IPS DF 6.9 (cell line): Measurements from ENCODE around the gene HEATR5A.

Experiments used
- DNase-seq: peaks from one replicate; pipeline ENCODE4 v3.0.0-alpha.2; 2013; ENCODE audit warnings: low read depth, low spot score
- H3K27ac ChIP-seq: one replicate; pipeline ENCODE4 v1.5.1; 2013; ENCODE audit warnings: low read length, control low read depth
- H3K27me3 ChIP-seq: 2 replicates; pipeline ENCODE4 v1.6.1; 2013; ENCODE audit warnings: mild to moderate bottlenecking, low read length; ENCODE audit not compliant: control insufficient read depth, insufficient read depth
- H3K36me3 ChIP-seq: 2 replicates; pipeline ENCODE4 v1.6.1; 2013; ENCODE audit warnings: low read length; ENCODE audit not compliant: control insufficient read depth, insufficient read depth
- H3K4me1 ChIP-seq: 2 replicates; pipeline ENCODE4 v1.6.1; 2013; ENCODE audit warnings: low read length; ENCODE audit not compliant: control insufficient read depth, insufficient read depth
- H3K4me3 ChIP-seq: 2 replicates; pipeline ENCODE4 v1.5.1; 2013; ENCODE audit warnings: mild to moderate bottlenecking, low read length
- H3K9me3 ChIP-seq: 2 replicates; pipeline ENCODE4 v1.6.1; 2013; ENCODE audit warnings: low read length, inconsistent platforms; ENCODE audit not compliant: control insufficient read depth, insufficient read depth
- WGBS: extraction: QIAGEN DNeasy Blood & Tissue Kit; methylation state at CpG from one replicate; pipeline ENCODE4 v1.1.7; 2013; ENCODE audit warnings: mixed read lengths, missing lambda C conversion rate; ENCODE audit not compliant: insufficient read length, insufficient coverage; 5-methylcytosine and 5-hydroxymethylcytosine counted together

The HEATR5A gene

GRCh38 chr14:31426663-31427062 lies 6.3 kb upstream of the HEATR5A start:
- H3K9me3 ChIP-seq: no peaks in the 10 kb centered on the region
- H3K27ac ChIP-seq: no peak overlapping the region
- no CpG with 5 or more reads among the region's 2 CpGs for WGBS
- no peak for DNase-seq
- H3K36me3 ChIP-seq: no peaks in the 10 kb centered on the region
- H3K27me3 ChIP-seq: no peaks in the 10 kb centered on the region
- no peak overlapping the region for H3K4me3 ChIP-seq
- 0 out of 2 replicates have a peak, but pooled peaks cover 2% of the 10 kb centered on the region for H3K4me1 ChIP-seq

GRCh38 chr14:31425905-31426304 lies 5.6 kb upstream of the HEATR5A start:
- Histone ChIP-seq H3K4me1 (0 out of 2 replicates have a peak, but pooled peaks cover 2% of the 10 kb centered on the region), H3K27me3 (no peaks in the 10 kb centered on the region), H3K9me3 (no peaks in the 10 kb centered on the region), H3K36me3 (no peaks in the 10 kb centered on the region), H3K27ac (no peak overlapping the region), H3K4me3 (no peak overlapping the region)
- DNase-seq: no peak

GRCh38 chr14:31421200-31421599 lies 850 bp upstream of the HEATR5A start:
- 100% methylated on average over 2 of the region's 5 CpGs for WGBS
- Histone ChIP-seq H3K4me3 (no peak overlapping the region), H3K4me1 (no peaks in the 10 kb centered on the region), H3K27ac (no peak overlapping the region), H3K36me3 (no peaks in the 10 kb centered on the region), H3K9me3 (no peaks in the 10 kb centered on the region), H3K27me3 (no peaks in the 10 kb centered on the region)
- no peak for DNase-seq

- DNase-seq: peak; percentile 4
- H3K9me3 ChIP-seq: no peaks in the 10 kb centered on the region
- H3K36me3 ChIP-seq: no peaks in the 10 kb centered on the region
- peak overlapping the region; percentile 60 for H3K4me3 ChIP-seq
- H3K27me3 ChIP-seq: no peaks in the 10 kb centered on the region
- no peak overlapping the region for H3K27ac ChIP-seq
- no CpG with 5 or more reads among the region's 33 CpGs for WGBS
- H3K4me1 ChIP-seq: no peaks in the 10 kb centered on the region
Observed at GRCh38 chr14:31419967-31420318, 407 bp downstream of the HEATR5A start.

- H3K4me3 ChIP-seq: peak overlapping the region; percentile 60
- WGBS: no CpG with 5 or more reads among the region's 9 CpGs
- H3K27me3 ChIP-seq: no peaks in the 10 kb centered on the region
- DNase-seq: no peak
- H3K9me3 ChIP-seq: no peaks in the 10 kb centered on the region
- no peak overlapping the region for H3K27ac ChIP-seq
- no peaks in the 10 kb centered on the region for H3K36me3 ChIP-seq
- H3K4me1 ChIP-seq: no peaks in the 10 kb centered on the region
Observed at GRCh38 chr14:31419179-31419966, 977 bp downstream of the HEATR5A start.

- no peak for DNase-seq
- Histone ChIP-seq H3K4me3 (no peak overlapping the region), H3K4me1 (no peaks in the 10 kb centered on the region), H3K36me3 (no peaks in the 10 kb centered on the region), H3K27me3 (no peaks in the 10 kb centered on the region), H3K9me3 (no peaks in the 10 kb centered on the region), H3K27ac (no peak overlapping the region)
- no CpG with 5 or more reads among the region's 1 CpG for WGBS
Observed at GRCh38 chr14:31418440-31418839, 1.9 kb downstream of the HEATR5A start.

- Histone ChIP-seq H3K27me3 (no peaks in the 10 kb centered on the region), H3K4me1 (no peaks in the 10 kb centered on the region), H3K27ac (no peak overlapping the region), H3K36me3 (no peaks in the 10 kb centered on the region), H3K4me3 (no peak overlapping the region), H3K9me3 (no peaks in the 10 kb centered on the region)
- DNase-seq: no peak
- no CpG with 5 or more reads among the region's 1 CpG for WGBS
Observed at GRCh38 chr14:31414190-31414833, 6.0 kb downstream of the HEATR5A start.

GRCh38 chr14:31411218-31411727 lies 9.1 kb downstream of the HEATR5A start:
- Histone ChIP-seq H3K9me3 (no peaks in the 10 kb centered on the region), H3K27me3 (no peaks in the 10 kb centered on the region), H3K4me1 (no peaks in the 10 kb centered on the region), H3K4me3 (no peak overlapping the region), H3K27ac (no peak overlapping the region), H3K36me3 (no peaks in the 10 kb centered on the region)
- no peak for DNase-seq
- no CpG with 5 or more reads among the region's 2 CpGs for WGBS

- Histone ChIP-seq H3K4me1 (no peaks in the 10 kb centered on the region), H3K27ac (no peak overlapping the region), H3K9me3 (no peaks in the 10 kb centered on the region), H3K4me3 (no peak overlapping the region), H3K27me3 (no peaks in the 10 kb centered on the region), H3K36me3 (no peaks in the 10 kb centered on the region)
- no peak for DNase-seq
- no CpG with 5 or more reads among the region's 3 CpGs for WGBS
Observed at GRCh38 chr14:31410048-31410650, 10.2 kb downstream of the HEATR5A start.

GRCh38 chr14:31408421-31408820 lies 11.9 kb downstream of the HEATR5A start:
- DNase-seq: no peak
- no peaks in the 10 kb centered on the region for H3K4me1 ChIP-seq
- WGBS: no CpG with 5 or more reads among the region's 1 CpG
- H3K27me3 ChIP-seq: no peaks in the 10 kb centered on the region
- H3K9me3 ChIP-seq: no peaks in the 10 kb centered on the region
- H3K36me3 ChIP-seq: no peaks in the 10 kb centered on the region
- H3K27ac ChIP-seq: no peak overlapping the region
- H3K4me3 ChIP-seq: no peak overlapping the region
